ENCODE results near the gene AKIRIN1. TPM values are rescaled to one million over a fixed set of nuclear protein-coding genes. Genes with fewer than 3 reads are reported as not detected.

AKIRIN1 gene
- total and polyA plus RNA-seq, 4 experiments from 2014 or later, result 79.6 to 131 (median 107) TPM

GRCh38 chr1:39023140-39023539 is 32.1 kb downstream of the AKIRIN1 start:
- Mint-ChIP-seq H3K27ac (peak overlapping the region in 1 of 7 donors; percentile 21), H3K4me1 (peaks cover 13 to 26% (median 20%) of the 10 kb centered on the region in 4 donors), H3K27me3 (no peaks in the 10 kb centered on the region), H3K4me3 (peak overlapping the region in 2 of 8 donors; percentile 12 to 38), H3K36me3 (peaks cover 0 to 12% of the 10 kb centered on the region in 2 donors), H3K9me3 (no peaks in the 10 kb centered on the region)
- intact Hi-C loops (cut with micrococcal nuclease), result no loop called here
- H3K4me1 ChIP-seq (ENCODE audit: insufficient read depth, low read length), result peaks cover 15% of the 10 kb centered on the region
- CTCF ChIA-PET (ENCODE audit: partially characterized antibody), result no interaction called here
- no peaks in the 10 kb centered on the region for H3K9me3 ChIP-seq (ENCODE audit: control insufficient read depth in 1 of 2, low read length in 2 of 2)
- no peaks in the 10 kb centered on the region for H3K36me3 ChIP-seq (ENCODE audit: insufficient read depth, low read length)
- no peak overlapping the region for H3K4me3 ChIP-seq (ENCODE audit: low read length in 2 of 2)
- H3K27me3 ChIP-seq (ENCODE audit: insufficient read depth, low read length), result no peaks in the 10 kb centered on the region
- DNase-seq, result no peak
- POLR2A ChIA-PET (ENCODE audit: partially characterized antibody), result interaction anchor here (1.2 kb wide), 1 partner anchor 33 kb away, joined by 3 read pairs; the partner anchor contains the start of gene AKIRIN1
- no peak overlapping the region for H3K27ac ChIP-seq (ENCODE audit: low read depth, low read length)

- Mint-ChIP-seq H3K27me3 (no peaks in the 10 kb centered on the region), H3K36me3 (peaks cover 10 to 26% of the 10 kb centered on the region in 2 donors), H3K4me1 (peaks cover 18 to 43% (median 31%) of the 10 kb centered on the region in 4 donors), H3K27ac (peak within 1 kb of the TSS; percentile 95 to 99 (median 97)), H3K9me3 (no peaks in the 10 kb centered on the region), H3K4me3 (peak within 1 kb of the TSS; percentile 94 to 100 (median 97))
- H3K27ac ChIP-seq (ENCODE audit: low read depth, low read length), result peak within 1 kb of the TSS; percentile 86
- peak within 1 kb of the TSS; percentile 88 to 93 for H3K4me3 ChIP-seq (ENCODE audit: low read length in 2 of 2)
- intact Hi-C loops (cut with micrococcal nuclease), result loop anchor here (1.0 to 5.0 kb wide), 6 partner anchors 15 to 167 kb away; partner anchors contain the start of genes AKIRIN1, MYCBP and RRAGC
- H3K27me3 ChIP-seq (ENCODE audit: insufficient read depth, low read length), result no peaks in the 10 kb centered on the region
- peaks cover 23% of the 10 kb centered on the region for H3K4me1 ChIP-seq (ENCODE audit: insufficient read depth, low read length)
- ChIA-PET POLR2A (ENCODE audit: partially characterized antibody) (interaction anchor here (0.6 to 3.5 kb wide), 23 partner anchors 9 to 1549 kb away, joined by 3 to 26 read pairs (median 4); partner anchors contain the start of genes MYCBP and RRAGC), CTCF (ENCODE audit: partially characterized antibody) (interaction anchor here (0.8 to 1.5 kb wide), 12 partner anchors 8 to 167 kb away, joined by 3 to 5 read pairs (median 4); partner anchors contain the start of genes AKIRIN1, MYCBP and RRAGC)
- peaks cover 12% of the 10 kb centered on the region for H3K36me3 ChIP-seq (ENCODE audit: insufficient read depth, low read length)
- H3K9me3 ChIP-seq (ENCODE audit: control insufficient read depth in 1 of 2, low read length in 2 of 2), result no peaks in the 10 kb centered on the region
- peak; percentile 80 to 87 (median 83) for DNase-seq
Measured at GRCh38 chr1:39026051-39026865, 35.2 kb downstream of the AKIRIN1 start, which contains the start of gene NDUFS5. Gene NDUFS5 (plus strand): TSS chr1:39026350. CDS start chr1:39028725, 2,375 bp downstream.

- POLR2A ChIA-PET (ENCODE audit: partially characterized antibody), result interaction anchor here (0.6 to 3.5 kb wide), 21 partner anchors 8 to 1015 kb away, joined by 3 to 26 read pairs (median 5); partner anchors contain the start of genes MYCBP and RRAGC
- Mint-ChIP-seq H3K4me3 (peak overlapping the region; percentile 94 to 100 (median 97)), H3K36me3 (peaks cover 18 to 31% of the 10 kb centered on the region in 2 donors), H3K4me1 (peaks cover 22 to 51% (median 37%) of the 10 kb centered on the region in 4 donors), H3K9me3 (no peaks in the 10 kb centered on the region), H3K27me3 (no peaks in the 10 kb centered on the region), H3K27ac (peak overlapping the region; percentile 95 to 99 (median 97))
- Histone ChIP-seq H3K27ac (ENCODE audit: low read depth, low read length) (peak overlapping the region; percentile 86), H3K4me3 (ENCODE audit: low read length in 2 of 2) (peak overlapping the region; percentile 88 to 93), H3K4me1 (ENCODE audit: insufficient read depth, low read length) (peaks cover 30% of the 10 kb centered on the region), H3K27me3 (ENCODE audit: insufficient read depth, low read length) (no peaks in the 10 kb centered on the region), H3K36me3 (ENCODE audit: insufficient read depth, low read length) (peaks cover 16% of the 10 kb centered on the region), H3K9me3 (ENCODE audit: control insufficient read depth in 1 of 2, low read length in 2 of 2) (no peaks in the 10 kb centered on the region)
- CTCF ChIA-PET (ENCODE audit: partially characterized antibody), result interaction anchor here (0.9 to 1.5 kb wide), 11 partner anchors 8 to 168 kb away, joined by 3 to 5 read pairs (median 4); partner anchors contain the start of genes AKIRIN1, MYCBP and RRAGC
- intact Hi-C loops (cut with micrococcal nuclease), result loop anchor here (1.0 to 5.0 kb wide), 6 partner anchors 16 to 168 kb away; partner anchors contain the start of genes AKIRIN1, MYCBP and RRAGC
- no peak for DNase-seq
Measured at GRCh38 chr1:39026866-39027507, 35.9 kb downstream of the AKIRIN1 start.

GRCh38 chr1:39034114-39034654 is 43.1 kb downstream of the AKIRIN1 start:
- DNase-seq, result peak in 4 of 5 donors; percentile 31 to 47 (median 32)
- intact Hi-C loops (cut with micrococcal nuclease), result no loop called here
- Histone ChIP-seq H3K4me1 (ENCODE audit: insufficient read depth, low read length) (peaks cover 46% of the 10 kb centered on the region), H3K27ac (ENCODE audit: low read depth, low read length) (peak overlapping the region; percentile 54), H3K4me3 (ENCODE audit: low read length in 2 of 2) (peak overlapping the region; percentile 29 to 46), H3K27me3 (ENCODE audit: insufficient read depth, low read length) (no peaks in the 10 kb centered on the region), H3K9me3 (ENCODE audit: control insufficient read depth in 1 of 2, low read length in 2 of 2) (no peaks in the 10 kb centered on the region), H3K36me3 (ENCODE audit: insufficient read depth, low read length) (peaks cover 23% of the 10 kb centered on the region)
- H3K4me3 Mint-ChIP-seq, result peak overlapping the region; percentile 78 to 96 (median 90)
- H3K9me3 Mint-ChIP-seq, result no peaks in the 10 kb centered on the region
- CTCF ChIA-PET (ENCODE audit: partially characterized antibody), result interaction anchor here (0.7 to 1.2 kb wide), 2 partner anchors 8 to 58 kb away, joined by 3 to 4 read pairs; partner anchors contain the start of gene NDUFS5
- peak overlapping the region; percentile 77 to 99 (median 96) for H3K27ac Mint-ChIP-seq
- H3K27me3 Mint-ChIP-seq, result no peaks in the 10 kb centered on the region
- H3K36me3 Mint-ChIP-seq, result peaks cover 30 to 42% of the 10 kb centered on the region in 2 donors
- peaks cover 21 to 45% (median 30%) of the 10 kb centered on the region in 4 donors for H3K4me1 Mint-ChIP-seq
- POLR2A ChIA-PET (ENCODE audit: partially characterized antibody), result interaction anchor here (0.8 to 2.8 kb wide), 3 partner anchors 8 to 174 kb away, joined by 3 to 12 read pairs (median 5); partner anchors contain the start of genes NDUFS5 and RRAGC

- Mint-ChIP-seq H3K27me3 (no peaks in the 10 kb centered on the region), H3K4me1 (peaks cover 19 to 38% (median 26%) of the 10 kb centered on the region in 4 donors), H3K27ac (peak overlapping the region in 1 of 7 donors; percentile 79), H3K4me3 (no peak overlapping the region), H3K9me3 (no peaks in the 10 kb centered on the region), H3K36me3 (peaks cover 25 to 38% of the 10 kb centered on the region in 2 donors)
- no peaks in the 10 kb centered on the region for H3K27me3 ChIP-seq (ENCODE audit: insufficient read depth, low read length)
- intact Hi-C loops (cut with micrococcal nuclease), result no loop called here
- H3K4me3 ChIP-seq (ENCODE audit: low read length in 2 of 2), result no peak overlapping the region
- no peak for DNase-seq
- ChIA-PET CTCF (ENCODE audit: partially characterized antibody) (no interaction called here), POLR2A (ENCODE audit: partially characterized antibody) (no interaction called here)
- H3K4me1 ChIP-seq (ENCODE audit: insufficient read depth, low read length), result peaks cover 35% of the 10 kb centered on the region
- no peaks in the 10 kb centered on the region for H3K9me3 ChIP-seq (ENCODE audit: control insufficient read depth in 1 of 2, low read length in 2 of 2)
- H3K27ac ChIP-seq (ENCODE audit: low read depth, low read length), result no peak overlapping the region
- peaks cover 12% of the 10 kb centered on the region for H3K36me3 ChIP-seq (ENCODE audit: insufficient read depth, low read length)
Measured at GRCh38 chr1:39036678-39037077, 45.6 kb downstream of the AKIRIN1 start.

GRCh38 chr1:39043513-39043912 is 52.4 kb downstream of the AKIRIN1 start:
- Mint-ChIP-seq H3K4me1 (peaks cover 3 to 8% (median 5%) of the 10 kb centered on the region in 4 donors), H3K4me3 (no peak overlapping the region), H3K27ac (peak overlapping the region in 1 of 7 donors; percentile 37), H3K27me3 (no peaks in the 10 kb centered on the region), H3K36me3 (peaks cover 32 to 34% of the 10 kb centered on the region in 2 donors), H3K9me3 (no peaks in the 10 kb centered on the region)
- H3K9me3 ChIP-seq (ENCODE audit: control insufficient read depth in 1 of 2, low read length in 2 of 2), result no peaks in the 10 kb centered on the region
- intact Hi-C loops (cut with micrococcal nuclease), result no loop called here
- ChIA-PET CTCF (ENCODE audit: partially characterized antibody) (no interaction called here), POLR2A (ENCODE audit: partially characterized antibody) (no interaction called here)
- DNase-seq, result no peak
- H3K27me3 ChIP-seq (ENCODE audit: insufficient read depth, low read length), result no peaks in the 10 kb centered on the region
- H3K4me3 ChIP-seq (ENCODE audit: low read length in 2 of 2), result no peak overlapping the region
- H3K4me1 ChIP-seq (ENCODE audit: insufficient read depth, low read length), result peaks cover 4% of the 10 kb centered on the region
- no peaks in the 10 kb centered on the region for H3K36me3 ChIP-seq (ENCODE audit: insufficient read depth, low read length)
- H3K27ac ChIP-seq (ENCODE audit: low read depth, low read length), result no peak overlapping the region
